GM18951 (cell line): ENCODE results near the gene APBB2.
"Not testable (repeated sequence)": the region's sequence is repeated elsewhere in the genome, so short reads cannot be mapped to it uniquely, and the experiment has no call there.

ENCODE experiments used
- POLR2A ChIP-seq: IDR thresholded peaks from 4 replicates; pipeline ENCODE4 v1.6.1; 2011; ENCODE audit warnings: mild to moderate bottlenecking; ENCODE audit not compliant: insufficient read length, insufficient read depth; ENCODE audit errors: extremely low read depth
- in situ Hi-C: fragments of 300-500 bp; cut with MboI; formaldehyde crosslinking; loops from one replicate; pipeline ENCODE4 v1.12.0; 2022; ENCODE audit warnings: low sequenced_read_pairs, mixed read lengths, inconsistent platforms; ENCODE audit not compliant: unreplicated experiment

APBB2 gene

DNA sequence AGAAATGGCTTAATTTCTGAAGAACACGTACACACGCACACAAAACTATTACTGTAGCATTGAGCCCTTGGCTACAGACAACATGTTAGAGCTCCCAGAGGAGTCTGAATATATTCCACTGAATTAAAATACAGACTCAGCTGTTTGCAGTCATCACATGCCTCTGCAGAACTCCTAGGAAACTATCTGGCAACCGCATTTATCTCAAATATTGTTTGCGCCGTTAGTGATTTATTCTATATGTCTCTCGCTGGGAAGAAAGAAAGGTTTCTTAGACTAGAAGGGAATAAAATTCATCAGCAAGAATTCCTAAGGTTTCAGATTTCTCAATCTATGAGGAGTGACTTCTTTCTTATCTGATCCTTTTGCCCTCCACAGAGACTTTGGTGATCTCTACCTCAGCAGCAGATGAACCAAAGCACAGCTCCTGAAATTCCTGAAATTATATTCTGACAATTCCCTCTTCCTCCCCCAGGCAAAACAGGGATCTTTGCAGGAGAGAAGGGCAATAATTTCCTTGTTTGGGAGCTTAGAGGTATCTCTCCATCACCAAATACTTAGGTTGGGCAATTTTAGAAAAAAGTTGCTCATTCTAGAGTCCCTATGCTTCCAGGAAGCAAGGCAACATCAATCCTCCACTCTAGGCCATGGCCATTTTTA, 199.2 kb downstream of the APBB2 start:
- TF ChIP-seq POLR2A = no peak
- in situ Hi-C loops = no loop called here

DNA sequence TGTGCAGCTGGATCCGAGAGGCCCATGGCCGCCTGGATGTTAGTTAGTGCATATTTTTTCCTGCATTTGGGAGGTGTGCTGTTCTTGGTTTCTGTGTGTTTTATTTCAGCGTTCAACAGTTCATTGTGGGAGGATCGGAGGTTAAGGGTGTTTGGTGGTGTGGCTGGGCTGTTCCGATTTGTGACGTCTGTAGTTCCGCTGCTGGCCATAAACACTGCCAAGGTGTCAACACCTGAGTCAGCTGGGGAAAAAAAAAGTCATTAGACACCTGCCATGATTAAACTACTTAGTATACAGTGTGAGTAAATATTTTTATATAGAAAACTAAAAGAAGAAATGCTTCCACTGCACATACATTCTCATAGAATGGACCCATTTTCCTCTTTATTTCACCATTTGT, 200.2 kb downstream of the APBB2 start:
- TF ChIP-seq POLR2A = no peak
- in situ Hi-C loops = no loop called here

DNA sequence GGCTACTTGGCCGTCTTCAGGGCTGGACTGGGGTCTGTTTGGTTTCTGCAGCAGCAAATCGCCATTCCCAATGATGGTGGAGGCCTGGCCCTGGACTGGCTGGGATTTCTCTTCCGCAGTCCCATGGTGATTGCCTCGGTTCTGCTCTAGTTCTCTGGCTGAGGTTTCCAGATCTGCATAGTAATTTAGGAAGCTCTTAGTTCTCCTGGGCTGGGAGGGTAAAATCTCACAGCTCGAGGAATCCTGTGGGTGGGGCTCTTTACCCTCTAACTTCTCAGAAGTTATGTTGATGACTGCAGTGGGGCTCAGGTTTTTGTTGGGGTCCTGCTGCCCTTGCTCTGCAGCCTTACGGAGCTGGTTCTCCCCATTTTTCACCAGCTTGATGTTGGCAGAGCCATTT, 200.6 kb downstream of the APBB2 start:
- in situ Hi-C loops = no loop called here
- TF ChIP-seq POLR2A = no peak

DNA sequence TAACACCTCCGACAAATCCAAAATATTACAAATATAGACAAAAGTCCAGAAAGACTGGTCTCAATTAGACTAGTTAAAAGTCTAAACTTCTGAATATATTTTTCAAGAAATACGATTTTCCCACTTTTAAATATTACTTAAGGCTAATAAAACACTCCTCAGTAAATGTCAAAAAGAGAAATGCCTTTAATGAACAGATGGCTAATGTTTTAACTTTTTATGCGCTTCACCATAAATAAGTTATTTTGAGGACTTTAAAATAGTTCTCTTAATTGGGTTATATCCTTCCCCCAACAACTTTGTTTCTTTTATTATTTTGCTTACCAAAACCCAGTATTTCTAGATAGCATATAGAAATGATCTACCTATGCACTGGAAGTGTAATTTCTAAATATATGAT, 201.4 kb downstream of the APBB2 start:
- TF ChIP-seq POLR2A = no peak
- in situ Hi-C loops = no loop called here

DNA sequence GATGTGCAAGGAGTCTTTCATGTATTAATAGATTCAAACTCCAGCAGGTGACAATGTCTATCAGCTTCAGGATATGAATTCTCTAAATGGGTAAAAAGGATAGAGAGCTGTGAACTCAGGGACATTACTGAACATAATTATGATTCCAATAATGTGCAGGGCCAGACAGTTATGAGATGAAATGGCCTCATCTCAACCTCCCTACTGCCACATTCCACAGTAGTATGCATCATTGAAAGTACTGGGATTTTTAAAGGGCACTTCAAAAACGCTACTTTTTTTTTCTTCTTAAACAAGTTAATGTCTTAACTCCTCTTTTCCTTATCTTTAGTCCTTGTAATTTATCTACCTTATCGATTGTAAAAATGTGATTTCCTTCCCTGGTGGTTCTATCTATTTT, 202.0 kb downstream of the APBB2 start:
- TF ChIP-seq POLR2A = no peak
- in situ Hi-C loops = no loop called here

DNA sequence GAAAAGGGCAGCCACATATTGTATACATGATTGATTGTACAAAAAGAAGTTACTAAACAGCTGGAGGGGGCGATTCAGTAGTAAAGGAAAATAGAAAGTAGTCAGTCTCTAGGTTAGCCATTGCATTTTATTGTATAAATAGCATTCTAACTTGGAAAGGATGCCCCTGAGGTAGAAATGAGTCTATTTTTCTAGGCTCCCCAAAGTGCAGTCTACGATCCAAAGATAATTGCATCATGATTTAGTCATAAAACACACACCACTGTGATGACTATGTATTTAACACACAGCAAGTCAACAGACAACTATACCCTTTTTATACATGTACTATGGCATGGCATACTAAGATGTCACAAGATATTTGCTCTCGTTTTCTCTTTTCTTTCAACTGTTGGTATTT, 204.9 kb downstream of the APBB2 start:
- in situ Hi-C loops = no loop called here
- no peak for TF ChIP-seq POLR2A

DNA sequence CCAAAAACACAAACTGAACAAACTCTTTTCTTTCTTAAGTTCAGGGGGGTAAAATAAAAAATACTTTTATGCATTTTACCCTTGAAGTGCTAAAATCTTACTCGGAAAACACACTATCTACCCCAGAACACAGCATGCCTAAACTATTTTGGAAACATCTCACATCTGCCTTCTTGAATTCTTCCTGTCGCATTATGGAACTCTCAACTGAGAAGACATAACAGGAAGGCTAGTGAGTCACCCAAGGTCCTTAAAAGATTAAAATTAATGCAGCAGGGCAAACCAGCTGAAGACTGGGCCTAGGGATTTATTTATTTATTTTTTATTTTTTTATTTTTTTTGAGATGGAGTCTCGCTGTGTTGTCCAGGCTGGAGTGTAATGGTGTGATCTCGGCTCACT, 208.2 kb downstream of the APBB2 start:
- TF ChIP-seq POLR2A = no peak
- in situ Hi-C loops = no loop called here

DNA sequence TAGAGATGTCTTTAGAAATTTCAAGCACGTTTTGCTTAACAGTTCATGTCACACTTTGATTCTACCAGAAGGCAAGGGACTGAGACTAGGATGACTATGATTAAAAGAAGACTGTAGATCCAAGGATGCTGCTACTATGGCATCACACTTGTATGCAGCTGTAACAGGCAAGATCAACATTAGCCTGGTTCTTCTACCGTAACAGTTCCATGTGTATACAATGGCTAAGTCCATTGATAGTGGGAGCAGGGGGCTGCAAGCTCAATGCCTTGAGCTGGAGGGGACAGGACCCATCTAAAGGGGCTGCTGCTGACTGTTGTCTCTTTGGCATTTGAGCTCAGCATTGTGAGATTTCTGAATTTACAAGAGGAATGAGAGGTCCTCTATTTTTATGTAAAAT, 212.0 kb downstream of the APBB2 start:
- in situ Hi-C loops = no loop called here
- no peak for TF ChIP-seq POLR2A

DNA sequence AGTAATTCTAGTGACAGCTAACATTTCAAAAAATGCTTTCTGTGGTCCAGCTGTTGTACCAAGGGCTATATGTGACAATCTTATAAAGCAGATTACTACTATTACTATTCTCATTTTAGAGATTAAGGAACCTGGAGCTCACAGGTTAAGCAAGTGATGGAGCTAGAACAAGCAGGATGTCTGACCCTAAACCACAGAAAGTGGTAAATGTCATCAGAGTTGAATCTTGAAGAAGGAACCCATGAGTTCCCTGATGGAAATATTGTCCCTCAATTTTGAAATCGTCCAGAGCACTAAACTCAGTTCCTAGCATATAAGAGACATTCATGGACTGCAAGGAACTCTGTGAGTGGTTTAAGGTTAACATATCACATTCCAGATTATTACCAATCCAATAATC, 214.0 kb downstream of the APBB2 start:
- no peak for TF ChIP-seq POLR2A
- in situ Hi-C loops = no loop called here

DNA sequence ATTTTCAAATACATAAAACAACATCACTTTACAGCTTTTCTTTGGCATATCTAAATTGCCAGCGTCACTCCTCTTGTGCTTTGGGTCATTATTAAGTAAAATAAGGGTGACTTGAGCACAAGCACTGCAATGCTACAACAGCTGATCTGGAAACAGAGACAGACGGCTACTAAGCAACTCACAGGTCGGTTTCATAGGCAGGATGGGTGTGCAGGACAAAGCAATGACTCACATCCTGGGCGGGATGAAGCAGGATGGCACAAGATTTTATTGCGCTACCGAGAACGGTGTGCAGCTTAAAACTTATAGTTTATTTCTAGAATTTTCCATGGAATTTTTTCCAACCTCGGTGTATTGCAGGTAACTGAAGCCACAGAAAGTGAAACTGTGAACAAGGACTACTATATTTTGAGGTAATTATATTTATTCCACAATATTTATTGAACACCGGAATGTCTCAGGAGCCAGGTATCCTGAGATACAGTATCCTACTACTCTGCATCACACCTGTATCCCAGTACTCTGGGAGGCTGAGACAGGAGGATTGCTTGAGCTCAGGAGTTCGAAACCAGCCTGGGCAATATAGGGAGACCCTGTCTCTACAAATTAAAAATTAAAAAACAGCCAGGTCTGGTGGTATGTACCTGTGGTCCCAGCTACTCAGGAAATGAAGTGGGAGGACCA, 215.5 kb downstream of the APBB2 start:
- no peak for TF ChIP-seq POLR2A
- in situ Hi-C loops = no loop called here

DNA sequence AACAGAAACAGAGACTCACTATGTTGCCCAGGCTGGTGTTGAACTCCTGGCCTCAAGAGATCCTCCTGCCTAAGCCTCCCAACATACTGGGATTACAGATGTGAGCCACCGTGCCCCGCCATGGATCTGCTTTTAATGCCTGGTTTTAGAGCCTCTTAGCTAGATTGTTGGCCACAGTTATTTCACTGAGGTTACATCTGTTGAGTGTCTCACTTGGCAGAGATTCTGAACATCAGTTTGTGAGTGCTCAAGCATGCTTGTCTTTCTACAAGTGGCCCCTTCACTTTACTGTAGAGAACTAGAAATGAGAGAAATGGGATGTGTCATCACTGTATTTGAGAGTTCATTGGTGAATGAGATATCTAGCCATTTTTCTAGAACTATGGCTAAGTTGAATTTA, 218.5 kb downstream of the APBB2 start:
- TF ChIP-seq POLR2A = no peak
- in situ Hi-C loops = no loop called here

DNA sequence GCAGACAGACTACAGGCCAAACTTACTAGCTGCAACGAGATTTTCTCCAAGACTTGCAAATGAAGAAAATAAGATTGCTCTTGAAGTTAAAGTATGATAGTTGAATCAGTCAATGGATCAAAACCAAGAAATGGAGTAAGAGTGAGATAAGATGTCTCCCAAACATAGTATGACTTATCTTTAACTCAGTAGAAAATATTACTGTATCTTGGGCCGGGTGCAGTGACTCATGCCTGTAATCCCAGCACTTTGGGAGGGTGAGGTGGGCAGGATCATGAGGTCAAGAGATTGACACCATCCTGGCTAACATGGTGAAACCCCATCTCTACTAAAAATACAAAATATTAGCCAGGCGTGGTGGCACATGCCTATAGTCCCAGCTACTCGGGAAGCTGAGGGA, 220.0 kb downstream of the APBB2 start:
- in situ Hi-C loops = not testable (repeated sequence)

DNA sequence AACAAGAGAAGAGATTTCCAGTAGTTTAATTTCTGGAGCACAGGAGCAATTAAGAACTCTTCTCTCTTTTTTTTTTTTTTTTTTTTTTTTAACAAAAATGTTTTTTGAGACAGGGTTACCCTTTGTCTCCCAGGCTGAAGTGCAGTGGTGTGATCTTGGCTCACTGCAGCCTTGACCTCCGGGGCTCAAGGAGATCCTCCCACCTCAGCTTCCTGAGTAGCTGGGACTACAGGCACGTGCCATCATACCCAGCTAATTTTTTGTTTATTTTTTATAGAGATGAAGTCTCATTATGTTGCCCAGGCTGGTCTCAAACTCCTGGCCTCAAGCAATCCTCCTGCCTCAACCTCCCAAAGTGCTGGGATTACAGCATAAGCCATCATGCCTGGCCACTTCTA, 221.0 kb downstream of the APBB2 start:
- in situ Hi-C loops = not testable (repeated sequence)

DNA sequence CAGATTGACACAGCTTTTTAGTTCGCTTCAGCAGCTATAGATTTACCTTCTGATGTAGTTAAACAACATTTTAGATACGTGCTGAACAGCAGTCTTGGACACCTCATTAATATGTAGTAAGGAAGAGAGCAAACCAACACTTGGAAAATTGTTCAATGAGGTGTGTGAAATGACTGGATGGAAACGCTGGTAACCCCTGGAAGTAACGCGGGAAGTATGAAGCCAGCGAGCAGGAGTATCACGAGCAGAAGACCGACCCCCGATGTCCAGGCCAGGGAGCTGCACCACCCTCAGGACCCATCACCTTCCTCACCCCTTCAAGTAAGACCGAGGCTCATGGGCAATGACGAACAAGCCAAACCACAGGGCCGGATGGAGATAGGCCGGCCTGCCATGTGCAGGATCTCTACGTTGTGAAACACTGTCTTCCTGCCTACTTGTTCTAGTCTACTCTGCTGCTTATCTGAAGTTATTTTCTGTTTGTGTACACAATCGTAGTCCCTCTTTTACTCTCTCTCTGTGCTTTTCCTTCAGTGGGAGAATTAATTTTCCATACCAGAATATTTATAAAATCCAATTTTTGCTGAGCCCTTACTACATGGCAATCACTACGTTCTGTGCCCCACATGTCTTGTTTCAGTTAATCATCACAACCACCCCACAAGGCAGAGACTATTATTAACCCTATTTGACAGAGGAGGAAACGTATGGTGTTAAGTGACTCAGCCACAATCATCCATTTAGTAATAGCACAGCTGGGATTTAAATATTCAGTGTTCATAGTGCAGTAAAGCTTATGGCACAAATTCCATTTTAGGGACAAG, 221.7 kb downstream of the APBB2 start:
- in situ Hi-C loops = no loop called here

More for the DNA sequence above, 221.7 kb downstream of the APBB2 start:
- TF ChIP-seq POLR2A = no peak
